Adrenal gland (tissue), 5 donors: ENCODE measurements around the gene ALDOA.

Source experiments
- POLR2A ChIP-seq, 2 donors: fragments of 450-650 bp; IDR thresholded peaks; one replicate each; pipeline ENCODE4 v1.6.1; 2017; ENCODE audit warnings: antibody characterized with exemption in 2 of 2, mild to moderate bottlenecking in 2 of 2, moderate library complexity in 1 of 2
- TF ChIP-seq, protein P1 (sequence below), 6 experiments: fragments of 450-650 bp in 4 of 6; fragments of 200-600 bp in 2 of 6; sonication (generic) in 1 of 6; IDR thresholded peaks; 1 replicate in 5 of 6; 2 replicates in 1 of 6; pipeline versions ENCODE4 v1.5.1 to v1.8.0; 2016 to 2021; ENCODE audit warnings: antibody characterized with exemption in 6 of 6, mild to moderate bottlenecking in 2 of 6, moderate library complexity in 1 of 6
- donor health status: DM: no; HTN: no; CAD: no.

DNA sequence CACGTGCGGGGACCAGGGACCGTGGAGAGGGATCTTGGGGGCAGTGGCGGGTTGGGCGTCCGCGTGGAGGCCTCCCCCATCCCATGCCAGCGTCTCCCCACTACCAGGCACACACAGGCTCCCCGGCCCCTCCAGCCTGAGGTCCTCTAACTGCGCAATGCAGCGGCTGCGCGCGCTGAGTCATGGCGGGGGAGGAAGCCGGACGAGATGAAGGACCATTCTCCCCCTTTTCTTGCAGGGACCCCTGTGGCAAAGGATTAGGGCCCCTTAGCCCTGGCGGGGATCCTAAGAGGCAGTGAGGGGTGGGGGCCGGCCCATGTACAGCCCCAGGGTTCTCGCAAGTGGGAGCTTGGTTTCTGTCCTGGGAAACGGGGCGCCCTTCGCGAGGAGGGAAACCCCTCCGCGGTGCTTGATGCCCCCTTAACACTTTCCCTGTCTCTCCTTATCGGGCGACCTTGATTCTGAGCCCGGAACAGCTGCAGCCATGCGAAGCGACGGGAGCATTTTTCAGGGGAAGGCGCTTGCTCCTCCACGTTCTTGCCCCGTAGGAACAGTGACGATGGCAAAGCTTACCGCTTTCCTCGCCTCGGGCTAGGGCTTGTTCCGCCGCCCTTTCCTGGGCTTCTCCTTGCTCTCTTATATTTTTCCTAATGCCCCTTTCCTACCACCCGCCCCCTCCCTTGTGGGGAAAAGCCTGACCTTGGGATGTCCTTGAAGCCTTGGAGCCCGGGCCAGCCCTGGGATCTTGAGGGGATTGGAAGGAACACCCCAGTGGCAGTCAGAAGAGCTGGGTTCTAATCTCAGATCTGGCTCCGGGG is 592 bp downstream of the ALDOA start:
- TF ChIP-seq, protein P1, sequence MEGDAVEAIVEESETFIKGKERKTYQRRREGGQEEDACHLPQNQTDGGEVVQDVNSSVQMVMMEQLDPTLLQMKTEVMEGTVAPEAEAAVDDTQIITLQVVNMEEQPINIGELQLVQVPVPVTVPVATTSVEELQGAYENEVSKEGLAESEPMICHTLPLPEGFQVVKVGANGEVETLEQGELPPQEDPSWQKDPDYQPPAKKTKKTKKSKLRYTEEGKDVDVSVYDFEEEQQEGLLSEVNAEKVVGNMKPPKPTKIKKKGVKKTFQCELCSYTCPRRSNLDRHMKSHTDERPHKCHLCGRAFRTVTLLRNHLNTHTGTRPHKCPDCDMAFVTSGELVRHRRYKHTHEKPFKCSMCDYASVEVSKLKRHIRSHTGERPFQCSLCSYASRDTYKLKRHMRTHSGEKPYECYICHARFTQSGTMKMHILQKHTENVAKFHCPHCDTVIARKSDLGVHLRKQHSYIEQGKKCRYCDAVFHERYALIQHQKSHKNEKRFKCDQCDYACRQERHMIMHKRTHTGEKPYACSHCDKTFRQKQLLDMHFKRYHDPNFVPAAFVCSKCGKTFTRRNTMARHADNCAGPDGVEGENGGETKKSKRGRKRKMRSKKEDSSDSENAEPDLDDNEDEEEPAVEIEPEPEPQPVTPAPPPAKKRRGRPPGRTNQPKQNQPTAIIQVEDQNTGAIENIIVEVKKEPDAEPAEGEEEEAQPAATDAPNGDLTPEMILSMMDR (IDR thresholded peaks at IDR 0.05), result peak in 1 of 6 experiments; percentile 6
- TF ChIP-seq POLR2A (IDR thresholded peaks at IDR 0.05), result no peak
